AG04450 (cell line): ENCODE data around the gene RGS7. TPM values are rescaled to one million over a fixed set of nuclear protein-coding genes. Genes with fewer than 3 reads are reported as not detected.

Experiments used
- CTCF ChIA-PET: fragments of 300-600, 350-600 bp; formaldehyde crosslinking; extraction: SDS; loops from one replicate; lab custom pipeline; 2022; ENCODE audit warnings: antibody characterized with exemption, inconsistent platforms; lab: Charles Lee
- POLR2A ChIA-PET: fragments of 350-600 bp; formaldehyde crosslinking; extraction: SDS; loops from one replicate; lab custom pipeline; 2021; ENCODE audit warnings: antibody characterized with exemption, inconsistent platforms; lab: Yijun Ruan, JAX
- DNase-seq: peaks from one replicate; pipeline ENCODE4 v3.0.0-alpha.2; 2011; ENCODE audit warnings: low read depth, low spot score
- H3K27ac ChIP-seq: one replicate; pipeline ENCODE4 v1.5.1; 2012; ENCODE audit warnings: low read depth, low read length, control low read depth
- H3K27me3 ChIP-seq: one replicate; pipeline ENCODE4 v1.6.0; 2012; ENCODE audit warnings: low read length; ENCODE audit not compliant: control insufficient read depth, insufficient read depth
- H3K4me3 ChIP-seq: 2 replicates; pipeline ENCODE4 v1.5.1; 2011; ENCODE audit warnings: mild to moderate bottlenecking, low read depth, low read length, control low read depth
- H3K9me3 ChIP-seq: 2 replicates; pipeline ENCODE4 v1.5.1; 2012; ENCODE audit warnings: low read length; ENCODE audit not compliant: control insufficient read depth, insufficient read depth
- CTCF ChIP-seq: IDR thresholded peaks from 2 replicates; pipeline ENCODE4 v1.5.1; 2011; ENCODE audit warnings: low read depth, low read length, control low read depth, inconsistent platforms
- polyA plus RNA-seq: library from polyadenylated mRNA; depleted of rRNA; stranded (reverse); fragments of >200 nt; gene quantifications from 2 replicates; pipeline ENCODE4 v1.2.3, GENCODE V29; 2011

Gene RGS7
- polyA plus RNA-seq, 1 experiment = 0.29 TPM

- CTCF ChIA-PET = no interaction called here
- TF ChIP-seq CTCF = no peak
Observed at GRCh38 chr1:240844486-240844885, 512.5 kb downstream of the RGS7 start.

GRCh38 chr1:240843798-240844197 lies 513.2 kb downstream of the RGS7 start:
- DNase-seq = no peak
- Histone ChIP-seq H3K4me3 (no peak overlapping the region), H3K27me3 (no peaks in the 10 kb centered on the region), H3K27ac (no peak overlapping the region), H3K9me3 (no peaks in the 10 kb centered on the region)
- POLR2A ChIA-PET = no interaction called here
- TF ChIP-seq CTCF = no peak
- CTCF ChIA-PET = interaction anchor here (0.5 kb wide), 1 partner anchor 783 kb away, joined by 3 read pairs; no protein-coding TSS in a partner anchor

More at GRCh38 chr1:240844486-240844885, 512.5 kb downstream of the RGS7 start:
- H3K4me3 ChIP-seq = no peak overlapping the region
- POLR2A ChIA-PET = no interaction called here
- no peaks in the 10 kb centered on the region for H3K27me3 ChIP-seq
- H3K27ac ChIP-seq = no peak overlapping the region
- no peaks in the 10 kb centered on the region for H3K9me3 ChIP-seq
- DNase-seq = no peak

GRCh38 chr1:240836271-240836670 lies 520.7 kb downstream of the RGS7 start:
- TF ChIP-seq CTCF = no peak
- no peak overlapping the region for H3K27ac ChIP-seq
- no peaks in the 10 kb centered on the region for H3K27me3 ChIP-seq
- POLR2A ChIA-PET = no interaction called here
- no peaks in the 10 kb centered on the region for H3K9me3 ChIP-seq
- CTCF ChIA-PET = no interaction called here
- no peak for DNase-seq
- no peak overlapping the region for H3K4me3 ChIP-seq

- no peak for TF ChIP-seq CTCF
- H3K27me3 ChIP-seq = no peaks in the 10 kb centered on the region
- POLR2A ChIA-PET = no interaction called here
- H3K9me3 ChIP-seq = no peaks in the 10 kb centered on the region
- CTCF ChIA-PET = no interaction called here
- no peak for DNase-seq
- H3K4me3 ChIP-seq = no peak overlapping the region
- no peak overlapping the region for H3K27ac ChIP-seq
Observed at GRCh38 chr1:240835291-240835690, 521.7 kb downstream of the RGS7 start.

- Histone ChIP-seq H3K27ac (no peak overlapping the region), H3K4me3 (no peak overlapping the region), H3K9me3 (no peaks in the 10 kb centered on the region), H3K27me3 (peaks cover 3% of the 10 kb centered on the region)
- CTCF ChIA-PET = no interaction called here
- POLR2A ChIA-PET = no interaction called here
- no peak for TF ChIP-seq CTCF
- no peak for DNase-seq
Observed at GRCh38 chr1:240833075-240833474, 523.9 kb downstream of the RGS7 start.
